ENCODE measurements around the gene NSL1. TPM values are rescaled to one million over a fixed set of nuclear protein-coding genes. Genes with fewer than 3 reads are reported as not detected.

Gene NSL1
- total and polyA plus RNA-seq, 7 donors: 12.0 to 50.4 (median 26.0) TPM

GRCh38 chr1:212689196-212689725 is 102.3 kb downstream of the NSL1 start:
- intact Hi-C loops (cut with DNase I): no loop called here
- no peaks in the 10 kb centered on the region for H3K36me3 ChIP-seq
- TF ChIP-seq POLR2AphosphoS5 (IDR thresholded peaks at IDR 0.05) (no peak), POLR2A (IDR thresholded peaks at IDR 0.05) (no peak), CTCF (IDR thresholded peaks at IDR 0.05) (no peak), EP300 (IDR thresholded peaks at IDR 0.05) (no peak)
- H3K4me1 ChIP-seq: no peaks in the 10 kb centered on the region
- H3K4me3 ChIP-seq: no peak overlapping the region
- no peak for DNase-seq
- peaks cover 0 to 24% (median 6%) of the 10 kb centered on the region in 3 donors for H3K27me3 ChIP-seq
- no peaks in the 10 kb centered on the region for H3K9me3 ChIP-seq
- WGBS, 2 donors: 64 to 83% methylated on average over 5 of the region's 5 CpGs
- no peak overlapping the region for H3K27ac ChIP-seq

GRCh38 chr1:212688341-212689047 is 103.1 kb downstream of the NSL1 start:
- Histone ChIP-seq H3K9me3 (no peaks in the 10 kb centered on the region), H3K4me1 (no peaks in the 10 kb centered on the region), H3K36me3 (no peaks in the 10 kb centered on the region), H3K27ac (no peak overlapping the region), H3K4me3 (no peak overlapping the region), H3K27me3 (peaks cover 0 to 16% (median 6%) of the 10 kb centered on the region in 3 donors)
- TF ChIP-seq POLR2AphosphoS5 (IDR thresholded peaks at IDR 0.05): no peak
- TF ChIP-seq CTCF (IDR thresholded peaks at IDR 0.05): no peak
- no peak for TF ChIP-seq EP300 (IDR thresholded peaks at IDR 0.05)
- TF ChIP-seq POLR2A (IDR thresholded peaks at IDR 0.05): no peak
- 76 to 83% methylated on average over 7 of the region's 7 CpGs for WGBS, 2 donors
- DNase-seq: no peak
- intact Hi-C loops (cut with DNase I): no loop called here

- DNase-seq: no peak
- 91 to 96% methylated on average over 2 of the region's 2 CpGs for WGBS, 2 donors
- Histone ChIP-seq H3K9me3 (no peaks in the 10 kb centered on the region), H3K27ac (no peak overlapping the region), H3K36me3 (no peaks in the 10 kb centered on the region), H3K4me3 (no peak overlapping the region), H3K4me1 (no peaks in the 10 kb centered on the region), H3K27me3 (peaks cover 0 to 12% (median 0%) of the 10 kb centered on the region in 3 donors)
- intact Hi-C loops (cut with DNase I): no loop called here
- no peak for TF ChIP-seq POLR2AphosphoS5 (IDR thresholded peaks at IDR 0.05)
- no peak for TF ChIP-seq EP300 (IDR thresholded peaks at IDR 0.05)
- no peak for TF ChIP-seq CTCF (IDR thresholded peaks at IDR 0.05)
- no peak for TF ChIP-seq POLR2A (IDR thresholded peaks at IDR 0.05)
These were observed 103.8 kb downstream of the NSL1 start for GRCh38 chr1:212687811-212688210.

GRCh38 chr1:212686591-212686990 is 105.0 kb downstream of the NSL1 start:
- no peaks in the 10 kb centered on the region for H3K9me3 ChIP-seq
- intact Hi-C loops (cut with DNase I): no loop called here
- H3K27ac ChIP-seq: no peak overlapping the region
- H3K36me3 ChIP-seq: no peaks in the 10 kb centered on the region
- 93 to 95% methylated on average over 11 of the region's 11 CpGs for WGBS, 2 donors
- H3K27me3 ChIP-seq: peaks cover 0 to 4% (median 0%) of the 10 kb centered on the region in 3 donors
- TF ChIP-seq CTCF (IDR thresholded peaks at IDR 0.05): no peak
- no peak for TF ChIP-seq POLR2AphosphoS5 (IDR thresholded peaks at IDR 0.05)
- no peak for TF ChIP-seq EP300 (IDR thresholded peaks at IDR 0.05)
- no peak for TF ChIP-seq POLR2A (IDR thresholded peaks at IDR 0.05)
- no peaks in the 10 kb centered on the region for H3K4me1 ChIP-seq
- no peak for DNase-seq
- H3K4me3 ChIP-seq: no peak overlapping the region
